OCI-LY3 (cell line): ENCODE measurements around the gene MORC2.

Experiments
- H2AFZ ChIP-seq: fragments of 200-600, 300-600 bp; shearing (Covaris generic); 2 replicates; pipeline ENCODE4 v1.6.0; 2014; ENCODE audit warnings: antibody characterized with exemption, low read depth, low read length
- H3K27ac ChIP-seq: fragments of 200-600, 300-600 bp; sonication (generic); 2 replicates; pipeline ENCODE4 v1.5.1; 2014; ENCODE audit warnings: mild to moderate bottlenecking, low read length, moderate library complexity, mixed read lengths
- H3K27me3 ChIP-seq: fragments of 200-600, 300-600 bp; sonication (generic); 2 replicates; pipeline ENCODE4 v1.6.1; 2014; ENCODE audit warnings: low read depth, low read length, mixed read lengths
- H3K36me3 ChIP-seq: fragments of 200-600, 300-600 bp; sonication (generic); replicated peaks from 2 replicates; pipeline ENCODE3; 2014; ENCODE audit warnings: low read depth, low read length, mixed read lengths
- H3K4me1 ChIP-seq: fragments of 300-600, 200-600 bp; sonication (generic); 2 replicates; pipeline ENCODE4 v1.6.1; 2014; ENCODE audit warnings: low read length, mixed read lengths
- H3K4me2 ChIP-seq: fragments of 200-600, 300-600 bp; sonication (generic); 2 replicates; pipeline ENCODE4 v1.6.1; 2014; ENCODE audit warnings: low read length, mixed read lengths
- H3K4me3 ChIP-seq: fragments of 300-600, 200-600 bp; sonication (generic); 2 replicates; pipeline ENCODE4 v1.5.1; 2014; ENCODE audit warnings: antibody characterized with exemption, mild to moderate bottlenecking, low read length, moderate library complexity
- H3K79me2 ChIP-seq: fragments of 300-600, 200-600 bp; shearing (Covaris generic); 2 replicates; pipeline ENCODE4 v1.6.1; 2014; ENCODE audit warnings: mild to moderate bottlenecking, low read length, mixed read lengths
- H3K9ac ChIP-seq: fragments of 300-600, 200-600 bp; shearing (Covaris generic); 2 replicates; pipeline ENCODE4 v1.6.0; 2014; ENCODE audit warnings: mild to moderate bottlenecking, low read length, moderate library complexity
- H3K9me3 ChIP-seq: fragments of 200-600, 300-600 bp; shearing (Covaris generic); 2 replicates; pipeline ENCODE4 v1.6.1; 2014; ENCODE audit warnings: low read length, mixed read lengths; ENCODE audit not compliant: insufficient read depth
- H4K20me1 ChIP-seq: fragments of 200-600, 300-600 bp; sonication (generic); 2 replicates; pipeline ENCODE4 v1.6.1; 2016; ENCODE audit warnings: low read length, mixed read lengths; ENCODE audit not compliant: insufficient read depth
- CTCF ChIP-seq: fragments of 200-600, 300-600 bp; sonication (generic); IDR thresholded peaks from 2 replicates; pipeline ENCODE4 v1.5.1; 2014; ENCODE audit warnings: antibody characterized with exemption, low read length, low read depth
- EZH2phosphoT487 ChIP-seq: fragments of 200-600 bp; shearing (Covaris generic); IDR thresholded peaks from 2 replicates; pipeline ENCODE4 v1.6.1; 2018; ENCODE audit warnings: antibody characterized with exemption, mixed run types, low read depth

Gene MORC2

GRCh38 chr22:30943368-30943767 lies 25.2 kb downstream of the MORC2 start:
- Histone ChIP-seq H3K4me3 (no peak overlapping the region), H3K27me3 (no peaks in the 10 kb centered on the region), H3K4me2 (no peak overlapping the region), H2AFZ (no peak overlapping the region), H3K27ac (no peak overlapping the region), H3K9ac (no peak overlapping the region), H3K36me3 (peaks cover 73% of the 10 kb centered on the region), H3K79me2 (no peaks in the 10 kb centered on the region), H3K4me1 (peaks cover 5% of the 10 kb centered on the region; the same call in 1 of the 2 replicates), H4K20me1 (0 out of 2 replicates have a peak, but pooled peaks cover 2% of the 10 kb centered on the region), H3K9me3 (no peaks in the 10 kb centered on the region)
- no peak for TF ChIP-seq CTCF
- no peak for TF ChIP-seq EZH2phosphoT487

- Histone ChIP-seq H3K4me1 (no peaks in the 10 kb centered on the region), H3K4me3 (no peak overlapping the region), H3K27ac (no peak overlapping the region), H3K27me3 (no peaks in the 10 kb centered on the region), H3K79me2 (no peaks in the 10 kb centered on the region), H3K9me3 (no peaks in the 10 kb centered on the region), H3K4me2 (no peak overlapping the region), H3K9ac (no peak overlapping the region), H2AFZ (no peak overlapping the region), H4K20me1 (0 out of 2 replicates have a peak, but pooled peaks cover 2% of the 10 kb centered on the region), H3K36me3 (peaks cover 78% of the 10 kb centered on the region)
- no peak for TF ChIP-seq EZH2phosphoT487
- no peak for TF ChIP-seq CTCF
These were observed 27.2 kb downstream of the MORC2 start for GRCh38 chr22:30941363-30941740.

GRCh38 chr22:30940685-30941362 lies 27.8 kb downstream of the MORC2 start:
- no peak overlapping the region for H3K4me3 ChIP-seq
- H3K27me3 ChIP-seq = no peaks in the 10 kb centered on the region
- no peaks in the 10 kb centered on the region for H3K9me3 ChIP-seq
- no peaks in the 10 kb centered on the region for H3K4me1 ChIP-seq
- H3K4me2 ChIP-seq = no peak overlapping the region
- no peak overlapping the region for H3K27ac ChIP-seq
- no peak overlapping the region for H2AFZ ChIP-seq
- 0 out of 2 replicates have a peak, but pooled peaks cover 2% of the 10 kb centered on the region for H4K20me1 ChIP-seq
- H3K36me3 ChIP-seq = peaks cover 78% of the 10 kb centered on the region
- TF ChIP-seq EZH2phosphoT487 (no peak), CTCF (no peak)
- no peaks in the 10 kb centered on the region for H3K79me2 ChIP-seq
- no peak overlapping the region for H3K9ac ChIP-seq

GRCh38 chr22:30934053-30934452 lies 34.5 kb downstream of the MORC2 start:
- Histone ChIP-seq H3K79me2 (no peaks in the 10 kb centered on the region), H3K36me3 (peaks cover 84% of the 10 kb centered on the region), H3K9ac (no peak overlapping the region), H3K4me3 (no peak overlapping the region), H3K4me1 (no peaks in the 10 kb centered on the region), H3K4me2 (no peak overlapping the region), H3K27ac (no peak overlapping the region), H4K20me1 (no peaks in the 10 kb centered on the region), H3K9me3 (no peaks in the 10 kb centered on the region), H2AFZ (no peak overlapping the region), H3K27me3 (no peaks in the 10 kb centered on the region)
- TF ChIP-seq CTCF (no peak), EZH2phosphoT487 (no peak)
